ENCODE results near the gene FARP1.

The FARP1 gene

GRCh38 chr13:98450026-98450425 lies 307.1 kb downstream of the FARP1 start:
- no peak for DNase-seq

DNA sequence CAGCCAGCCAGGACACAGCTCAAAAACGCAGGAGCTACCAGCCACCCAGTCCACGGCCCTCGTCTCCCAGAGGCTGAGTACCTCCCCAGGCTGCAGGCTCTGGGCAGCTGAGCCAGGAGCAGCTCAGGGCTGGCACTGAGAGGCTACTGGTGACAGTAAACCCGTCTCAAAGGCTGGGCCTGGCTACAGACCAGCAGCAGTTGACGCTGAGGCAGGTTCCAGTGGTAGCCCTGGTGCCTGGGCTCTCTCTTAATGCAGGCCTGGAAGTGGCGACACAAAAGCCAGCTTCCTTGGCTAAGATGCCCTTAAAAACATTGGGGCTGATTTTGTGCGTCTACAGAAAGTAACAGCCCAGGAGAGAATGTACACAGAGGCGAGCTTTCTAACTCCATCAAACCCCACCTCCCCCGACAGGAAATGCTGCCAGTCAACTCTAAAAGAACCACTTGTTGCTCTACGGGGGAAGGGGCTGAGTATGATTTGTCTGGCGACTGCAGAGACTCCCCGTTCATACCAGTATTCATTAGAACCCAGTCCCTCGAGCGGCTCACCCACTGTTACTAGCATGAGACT lies 307.7 kb downstream of the FARP1 start:
- DNase-seq, result no peak

DNA sequence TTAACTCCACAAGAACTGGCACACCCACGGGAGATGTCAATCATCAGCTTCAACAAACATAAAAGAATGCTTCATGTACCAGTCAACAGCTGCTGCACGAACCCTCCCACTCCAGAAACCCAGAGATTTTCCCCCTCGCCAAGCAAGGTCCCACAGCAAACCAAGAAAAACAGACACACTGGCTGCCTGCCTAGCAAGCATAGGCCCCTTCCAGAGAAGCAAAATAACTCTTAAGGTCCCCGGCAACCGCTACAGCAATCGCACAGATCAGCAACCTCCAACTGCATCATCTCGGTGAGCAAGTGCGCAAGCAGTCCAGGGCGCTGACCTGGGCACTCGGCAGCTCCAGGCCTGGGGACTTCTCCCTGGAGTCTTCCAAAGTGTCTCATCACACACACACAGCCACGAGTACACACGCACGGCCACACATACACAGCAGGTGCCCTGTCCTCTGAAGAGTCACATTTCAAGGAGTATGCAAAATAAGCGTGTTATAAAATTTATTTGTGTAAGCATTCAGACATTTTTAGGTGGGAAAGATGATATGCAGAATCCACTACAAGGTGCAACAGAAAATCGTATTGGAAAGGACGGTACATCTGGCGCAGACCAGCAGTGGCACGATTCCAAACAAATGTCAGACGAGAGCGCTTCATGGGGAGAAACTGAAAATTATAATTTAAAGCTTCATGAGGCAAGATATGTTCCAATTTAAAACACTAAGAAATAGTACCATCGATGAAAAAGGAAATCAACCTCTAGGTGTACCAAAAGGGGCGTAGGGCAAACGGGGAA lies 309.0 kb downstream of the FARP1 start:
- peak; percentile 21 for DNase-seq

DNA sequence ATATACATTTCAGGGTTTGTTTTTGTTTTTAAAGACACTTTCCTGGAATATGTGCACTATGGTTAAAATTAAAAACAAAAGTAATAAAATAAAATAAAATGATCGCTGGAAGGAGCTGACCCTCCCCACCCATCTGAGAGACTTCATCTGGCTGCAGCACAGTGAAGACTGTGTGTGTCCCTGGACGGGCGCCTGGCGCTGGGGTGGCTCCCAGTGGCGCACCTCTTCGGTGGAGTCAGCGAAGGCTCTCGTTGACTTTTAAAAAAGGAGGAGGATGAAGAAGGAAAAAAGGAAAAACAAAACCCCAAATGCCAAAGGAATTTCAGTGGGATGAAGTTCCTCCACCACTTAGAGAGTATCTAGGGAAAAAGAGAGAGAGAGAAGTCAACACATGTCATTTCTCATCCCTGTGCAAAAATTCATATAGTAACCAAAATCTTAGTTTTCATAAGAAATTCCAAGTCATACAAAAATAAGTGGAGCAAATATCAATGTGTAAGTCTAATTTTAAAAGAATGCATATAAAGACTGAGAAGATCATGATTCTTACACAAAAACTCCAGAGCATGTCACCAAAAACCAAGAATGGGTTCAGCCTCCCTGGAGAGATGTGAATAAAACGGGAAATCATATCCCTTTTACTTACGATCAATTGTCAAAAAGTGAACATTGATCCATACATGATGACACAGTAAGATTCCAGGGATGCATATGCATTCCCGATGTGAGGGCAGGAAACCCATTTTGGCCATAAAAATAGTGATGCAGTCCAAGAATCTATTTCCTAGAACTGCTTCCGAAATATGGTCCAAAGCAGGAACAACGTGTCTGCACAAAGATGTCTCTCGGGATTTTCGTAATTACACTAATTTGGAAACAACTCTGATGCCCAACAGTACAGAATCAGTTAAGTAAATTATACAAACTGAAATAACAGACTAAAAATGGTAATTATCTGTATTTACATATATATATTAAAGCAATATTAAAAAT lies 310.3 kb downstream of the FARP1 start:
- no peak for DNase-seq

GRCh38 chr13:98454389-98454881 lies 311.5 kb downstream of the FARP1 start:
- DNase-seq, result peak; percentile 66

DNA sequence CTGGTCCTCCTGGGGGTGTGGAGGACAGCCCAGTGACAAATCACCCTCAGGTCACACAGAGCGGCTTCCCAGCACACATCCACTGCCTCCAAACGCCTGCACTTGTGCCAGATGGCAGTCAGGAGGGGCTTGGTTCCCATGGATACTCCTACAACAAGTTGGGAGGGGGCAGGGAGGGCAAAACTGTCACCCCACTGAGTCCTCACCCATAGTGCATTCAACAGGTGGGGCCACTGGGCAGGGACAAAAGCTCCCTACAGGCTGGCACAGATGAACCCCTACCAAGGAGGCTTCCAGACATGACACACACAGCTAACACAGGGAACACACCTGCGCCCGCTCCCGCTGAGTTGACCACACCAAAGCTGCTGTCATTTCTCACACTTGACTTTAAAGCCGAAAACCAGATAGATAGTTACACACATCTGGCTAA lies 313.5 kb downstream of the FARP1 start:
- peak; percentile 18 for DNase-seq

- no peak for DNase-seq
Measured at GRCh38 chr13:98457053-98457452, 314.2 kb downstream of the FARP1 start.

DNA sequence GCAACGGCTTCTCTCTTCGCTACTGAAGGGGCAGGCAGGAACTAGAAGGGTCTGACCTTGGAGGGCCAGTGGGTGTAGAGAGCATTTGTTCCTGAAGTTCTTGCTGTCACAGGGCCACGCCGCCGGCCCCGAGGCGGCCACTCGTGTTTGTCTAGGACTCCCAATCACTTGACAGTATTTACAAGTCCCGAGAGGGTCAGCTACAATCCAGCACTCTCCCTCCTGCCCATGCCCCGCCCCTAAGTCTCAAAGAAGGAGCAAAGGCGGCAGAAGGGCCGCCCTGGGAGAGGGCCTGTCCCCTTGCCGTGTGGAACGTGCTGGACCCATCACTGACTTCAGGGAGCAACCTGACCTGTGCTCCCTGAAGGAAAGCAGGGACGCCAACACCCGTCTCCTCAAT lies 315.5 kb downstream of the FARP1 start:
- no peak for DNase-seq

GRCh38 chr13:98459171-98459681 lies 316.3 kb downstream of the FARP1 start:
- no peak for DNase-seq

DNA sequence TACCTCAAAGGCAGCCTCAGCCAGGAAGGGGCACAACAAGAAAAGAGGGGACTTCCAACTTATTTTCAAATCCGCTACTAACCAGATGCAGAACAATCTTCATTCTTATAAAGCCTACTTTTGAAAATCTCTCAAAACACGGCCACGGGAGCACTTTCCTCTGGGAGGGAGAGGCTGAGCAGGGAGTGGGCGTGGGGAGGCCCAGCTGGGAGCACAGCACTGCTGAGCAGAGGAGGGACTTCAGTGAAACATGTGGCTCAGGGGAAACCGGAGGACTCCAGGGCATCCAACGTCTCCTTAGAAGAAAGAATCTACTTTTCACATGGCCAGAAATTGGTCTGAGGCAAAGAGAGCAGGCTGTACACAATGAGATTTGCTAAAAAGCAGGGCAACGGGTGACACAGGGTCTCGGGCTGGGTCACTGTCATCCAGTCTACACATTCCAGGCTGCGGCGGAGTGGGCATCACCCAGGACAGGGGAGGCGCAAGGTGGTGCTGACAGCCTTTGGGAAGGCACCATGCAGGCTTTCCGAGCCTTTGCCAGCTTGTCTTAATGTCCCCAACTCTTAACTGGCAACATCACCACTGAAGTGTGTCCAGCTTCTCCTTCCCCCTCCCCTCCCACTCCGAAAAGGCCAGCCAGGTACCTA lies 317.0 kb downstream of the FARP1 start:
- no peak for DNase-seq

DNA sequence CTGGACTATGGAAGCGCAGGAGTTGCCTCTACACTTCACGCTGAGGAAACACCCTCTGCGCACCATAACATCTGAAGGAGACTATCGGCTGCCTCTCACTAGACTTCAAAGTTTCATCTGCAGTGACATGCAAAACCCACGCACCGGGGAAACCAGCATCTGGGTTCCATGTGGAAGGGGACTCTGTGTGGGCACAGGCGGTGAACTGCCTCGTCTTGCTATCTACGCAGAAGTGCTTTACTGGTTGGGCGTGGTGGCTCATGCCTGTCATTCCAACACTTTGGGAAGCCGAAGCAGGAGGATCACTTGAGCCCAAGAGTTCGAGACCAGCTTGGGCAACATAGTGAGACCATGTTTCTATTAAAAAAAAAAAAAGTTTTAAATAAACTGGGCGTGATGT lies 317.6 kb downstream of the FARP1 start:
- no peak for DNase-seq

DNA sequence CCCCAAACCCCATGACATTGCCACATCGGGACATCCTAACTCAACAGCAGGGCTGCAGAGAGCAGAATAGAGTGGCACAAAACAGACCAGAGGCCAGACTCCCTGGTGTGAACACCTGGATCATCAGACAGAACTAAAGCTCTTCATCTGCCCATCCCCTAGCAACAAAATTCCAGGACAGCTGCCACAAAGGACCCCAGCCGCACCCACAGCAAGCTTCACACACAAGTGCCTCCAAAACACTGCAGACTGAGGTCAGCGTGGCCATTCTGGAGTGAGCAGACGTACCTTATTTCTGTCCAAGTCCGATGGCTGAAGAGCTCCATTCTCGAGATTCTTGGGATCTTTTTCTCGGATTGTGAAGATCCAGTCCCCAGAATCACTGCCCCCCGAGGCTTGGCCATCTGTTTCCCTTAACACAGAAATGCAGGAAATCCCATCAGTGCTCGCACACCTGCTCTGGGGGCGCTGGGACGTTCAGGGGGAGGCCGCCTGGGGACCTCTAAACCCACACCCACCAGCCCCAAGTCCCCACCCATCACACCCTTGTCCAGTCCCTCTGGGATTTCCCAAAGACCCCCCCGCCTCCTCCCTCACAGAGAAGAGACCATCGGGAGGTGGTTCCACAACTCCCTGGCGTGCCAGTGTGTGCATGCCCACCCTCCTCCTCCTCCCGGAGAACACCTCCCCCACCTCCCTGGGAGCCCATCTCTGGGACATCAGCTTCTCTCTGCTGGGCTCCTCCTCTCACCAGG lies 318.8 kb downstream of the FARP1 start:
- DNase-seq, result peak; percentile 17

DNA sequence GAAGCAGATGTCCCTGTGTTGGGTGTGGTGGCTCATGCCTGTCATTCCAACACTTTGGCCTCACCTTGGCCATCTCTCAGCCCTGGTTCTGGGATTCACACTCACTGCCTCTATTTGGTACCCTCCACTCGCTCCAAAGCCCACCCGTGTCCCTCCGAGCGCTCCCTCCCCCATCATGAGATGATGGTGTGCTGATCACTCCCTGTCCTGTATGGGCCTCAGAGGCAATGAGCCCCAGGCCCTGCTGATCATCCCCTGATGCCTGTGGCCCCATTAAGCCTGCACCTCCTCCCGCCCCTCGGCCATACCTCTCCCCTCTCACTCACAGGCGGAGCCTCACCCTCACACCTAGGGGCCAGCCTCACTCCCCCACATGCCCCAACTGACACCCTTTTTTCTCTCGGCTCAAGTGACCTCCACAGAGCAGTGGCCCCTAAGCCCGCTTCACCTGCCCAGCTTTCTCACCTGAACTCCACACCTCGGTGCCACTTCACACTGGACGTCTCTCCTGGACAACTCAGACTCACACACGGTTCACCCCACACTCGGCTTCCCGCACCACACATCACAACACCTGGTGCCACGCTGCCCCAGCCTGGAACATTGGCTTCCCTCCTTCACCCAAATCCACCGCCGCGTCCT lies 319.5 kb downstream of the FARP1 start:
- DNase-seq, result no peak

GRCh38 chr13:98462946-98463345 lies 320.1 kb downstream of the FARP1 start:
- DNase-seq, result no peak

GRCh38 chr13:98466634-98467236 lies 323.8 kb downstream of the FARP1 start:
- DNase-seq, result no peak

- DNase-seq, result no peak
Measured at GRCh38 chr13:98467263-98467985, 324.5 kb downstream of the FARP1 start.

DNA sequence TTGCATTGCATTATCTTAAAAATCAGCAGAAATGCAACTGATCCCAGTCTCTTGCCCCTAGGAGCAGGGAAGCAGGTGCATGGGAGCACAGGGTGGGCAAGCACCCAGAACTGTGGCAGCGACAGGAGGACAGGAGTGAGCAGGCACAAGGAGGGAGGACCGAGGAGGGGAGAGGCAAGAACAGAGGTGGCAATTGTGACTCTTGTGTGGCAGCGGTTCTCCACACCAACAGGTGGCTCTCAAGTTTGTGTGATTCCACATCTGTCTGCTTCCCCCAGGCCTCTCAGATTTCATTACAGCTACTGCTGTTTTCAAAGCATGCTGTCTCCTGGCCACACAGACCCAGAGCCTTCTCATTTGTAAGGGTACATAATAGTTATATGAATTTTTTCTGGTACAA lies 325.5 kb downstream of the FARP1 start:
- peak; percentile 56 for DNase-seq

- DNase-seq, result no peak
Measured at GRCh38 chr13:98468929-98469328, 326.0 kb downstream of the FARP1 start.

GRCh38 chr13:98470920-98471319 lies 328.0 kb downstream of the FARP1 start:
- no peak for DNase-seq

- no peak for DNase-seq
Measured at GRCh38 chr13:98471934-98472333, 329.0 kb downstream of the FARP1 start.

Data from NCI-H2171 treated with DMSO at 0.1 percent for 48 hours (cell line).